Measurements from ENCODE around the gene PPP3R1. TPM values are rescaled to one million over a fixed set of nuclear protein-coding genes. Genes with fewer than 3 reads are reported as not detected.

PPP3R1 gene
- total and polyA plus RNA-seq, 9 of the 15 experiments (the other 6 are each of a cell fraction or from before 2014, with no cell fraction given): 3.7 to 70.0 (median 24.8) TPM

DNA sequence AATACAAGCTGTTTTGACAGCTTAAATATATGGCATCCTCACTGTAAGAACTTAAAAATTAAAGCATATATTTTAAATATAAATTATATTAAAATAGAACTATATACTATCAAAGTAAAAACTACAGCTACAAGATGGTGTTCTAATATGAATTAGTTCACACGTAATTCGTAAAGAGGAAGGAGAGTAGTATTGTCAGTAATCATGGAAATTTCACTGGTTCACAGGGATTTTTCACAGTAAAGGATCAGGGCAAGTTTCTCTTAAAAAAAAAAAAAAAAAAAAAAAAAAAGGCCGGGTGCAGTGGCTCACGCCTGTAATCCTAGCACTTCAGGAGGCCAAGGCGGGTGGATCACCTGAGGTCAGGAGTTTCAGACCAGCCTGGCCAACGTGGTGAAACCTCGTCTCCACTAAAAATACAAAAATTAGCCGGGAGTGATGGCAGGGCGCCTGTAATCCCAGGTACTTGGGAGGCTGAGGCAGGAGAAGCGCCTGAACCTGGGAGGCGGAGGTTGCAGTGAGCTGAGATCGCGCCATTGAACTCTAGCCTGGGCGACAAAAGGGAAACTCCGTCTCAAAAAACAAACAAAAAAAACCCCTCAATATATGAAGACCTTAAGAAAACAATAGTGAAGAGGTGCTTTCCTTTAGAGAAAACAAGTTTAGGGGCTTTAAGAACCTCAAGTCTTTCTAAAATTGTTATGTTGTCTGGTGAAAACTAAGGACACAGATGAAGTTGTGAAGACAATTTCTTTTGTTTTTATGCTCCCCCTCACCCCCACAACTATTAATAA is 62.1 kb downstream of the PPP3R1 start:
- POLR2A ChIA-PET: no interaction called here
- no peak for FAIRE-seq

More for the DNA sequence above, 62.1 kb downstream of the PPP3R1 start:
- Histone ChIP-seq H2AFZ (ENCODE audit: low read depth, low read length) (no peak overlapping the region), H3K79me2 (ENCODE audit: control insufficient read depth, insufficient read depth, low read length) (peaks cover 90% of the 10 kb centered on the region), H4K20me1 (replicated peaks; ENCODE audit: control insufficient read depth, insufficient read depth, low read length) (no peaks in the 10 kb centered on the region), H3K27me3 (ENCODE audit: control insufficient read depth in 2 of 2, insufficient read depth in 2 of 2, low read length in 2 of 2) (no peaks in the 10 kb centered on the region), H3K4me1 (replicated peaks in 1 of 2; ENCODE audit: control insufficient read depth in 2 of 2, insufficient read depth in 2 of 2, low read length in 2 of 2) (peaks cover 5 to 23% of the 10 kb centered on the region in 2 experiments; a peak in 4 of 5 replicates), H3K4me2 (ENCODE audit: insufficient read depth, low read length) (no peak overlapping the region), H3K27ac (ENCODE audit: extremely low read depth, low read depth, low read length) (0 out of 3 replicates have a peak overlapping the region, but pooled peaks have one; percentile 8), H3K36me3 (ENCODE audit: control insufficient read depth, insufficient read depth, low read length) (peaks cover 20% of the 10 kb centered on the region), H3K9me1 (ENCODE audit: control insufficient read depth, insufficient read depth, low read length) (no peaks in the 10 kb centered on the region), H3K9me3 (replicated peaks; ENCODE audit: control insufficient read depth, insufficient read depth, low read depth, low read length) (no peaks in the 10 kb centered on the region), H3K4me3 (no peak overlapping the region), H3K9ac (ENCODE audit: insufficient read depth in 1 of 2, low read depth in 2 of 2, low read length in 2 of 2) (no peak overlapping the region)
- no peak for ATAC-seq
- CTCF ChIA-PET (ENCODE audit: low intra/inter-chr PET ratio): no interaction called here
- in situ Hi-C loops (cut with MboI): no loop called here
- intact Hi-C loops (cut with micrococcal nuclease): loop anchor here (10.0 kb wide), 1 partner anchor 55 kb away; no protein-coding TSS in a partner anchor
- TF ChIP-seq, protein P1, sequence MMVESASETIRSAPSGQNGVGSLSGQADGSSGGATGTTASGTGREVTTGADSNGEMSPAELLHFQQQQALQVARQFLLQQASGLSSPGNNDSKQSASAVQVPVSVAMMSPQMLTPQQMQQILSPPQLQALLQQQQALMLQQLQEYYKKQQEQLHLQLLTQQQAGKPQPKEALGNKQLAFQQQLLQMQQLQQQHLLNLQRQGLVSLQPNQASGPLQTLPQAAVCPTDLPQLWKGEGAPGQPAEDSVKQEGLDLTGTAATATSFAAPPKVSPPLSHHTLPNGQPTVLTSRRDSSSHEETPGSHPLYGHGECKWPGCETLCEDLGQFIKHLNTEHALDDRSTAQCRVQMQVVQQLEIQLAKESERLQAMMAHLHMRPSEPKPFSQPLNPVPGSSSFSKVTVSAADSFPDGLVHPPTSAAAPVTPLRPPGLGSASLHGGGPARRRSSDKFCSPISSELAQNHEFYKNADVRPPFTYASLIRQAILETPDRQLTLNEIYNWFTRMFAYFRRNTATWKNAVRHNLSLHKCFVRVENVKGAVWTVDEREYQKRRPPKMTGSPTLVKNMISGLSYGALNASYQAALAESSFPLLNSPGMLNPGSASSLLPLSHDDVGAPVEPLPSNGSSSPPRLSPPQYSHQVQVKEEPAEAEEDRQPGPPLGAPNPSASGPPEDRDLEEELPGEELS (CRISPR knock-in tag; IDR thresholded peaks at IDR 0.05; ENCODE audit: borderline replicate concordance): no peak
- TF ChIP-seq ZNF175 (CRISPR knock-in tag; IDR thresholded peaks at IDR 0.05; ENCODE audit: low read depth): no peak
- TF ChIP-seq NFIC (IDR thresholded peaks at IDR 0.05): no peak
- TF ChIP-seq CBX5 (IDR thresholded peaks at IDR 0.05; ENCODE audit: borderline replicate concordance, low read depth): no peak
- no peak for TF ChIP-seq MCM5 (IDR thresholded peaks at IDR 0.05; ENCODE audit: low read depth)
- no peak for TF ChIP-seq DPF2 (IDR thresholded peaks at IDR 0.05)
- TF ChIP-seq EHMT2 (IDR thresholded peaks at IDR 0.05): no peak
- TF ChIP-seq ZNF263 (CRISPR knock-in tag; IDR thresholded peaks at IDR 0.05; ENCODE audit: borderline replicate concordance): no peak
- TF ChIP-seq, protein P2, sequence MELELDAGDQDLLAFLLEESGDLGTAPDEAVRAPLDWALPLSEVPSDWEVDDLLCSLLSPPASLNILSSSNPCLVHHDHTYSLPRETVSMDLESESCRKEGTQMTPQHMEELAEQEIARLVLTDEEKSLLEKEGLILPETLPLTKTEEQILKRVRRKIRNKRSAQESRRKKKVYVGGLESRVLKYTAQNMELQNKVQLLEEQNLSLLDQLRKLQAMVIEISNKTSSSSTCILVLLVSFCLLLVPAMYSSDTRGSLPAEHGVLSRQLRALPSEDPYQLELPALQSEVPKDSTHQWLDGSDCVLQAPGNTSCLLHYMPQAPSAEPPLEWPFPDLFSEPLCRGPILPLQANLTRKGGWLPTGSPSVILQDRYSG (tag; conservative IDR thresholded peaks at IDR 0.05; ENCODE audit: low read depth): no peak
- no peak for TF ChIP-seq SIRT6 (IDR thresholded peaks at IDR 0.05; ENCODE audit: low read depth, low read length)
- TF ChIP-seq SRSF3 (IDR thresholded peaks at IDR 0.05; ENCODE audit: insufficient read depth, low read length): no peak
- no peak for TF ChIP-seq NCOA4 (IDR thresholded peaks at IDR 0.05; ENCODE audit: partially characterized antibody)
- TF ChIP-seq POLR3G (IDR thresholded peaks at IDR 0.05; ENCODE audit: extremely low read depth, insufficient read length, insufficient replicate concordance): no peak
- TF ChIP-seq TCF3 (CRISPR knock-in tag; IDR thresholded peaks at IDR 0.05): no peak
- TF ChIP-seq, protein P3, sequence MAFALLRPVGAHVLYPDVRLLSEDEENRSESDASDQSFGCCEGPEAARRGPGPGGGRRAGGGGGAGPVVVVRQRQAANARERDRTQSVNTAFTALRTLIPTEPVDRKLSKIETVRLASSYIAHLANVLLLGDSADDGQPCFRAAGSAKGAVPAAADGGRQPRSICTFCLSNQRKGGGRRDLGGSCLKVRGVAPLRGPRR (CRISPR knock-in tag; IDR thresholded peaks at IDR 0.05): no peak
- TF ChIP-seq DDX20 (tag; IDR thresholded peaks at IDR 0.05; ENCODE audit: low read depth): no peak
- no peak for DNase-seq (ENCODE audit: extremely low read depth in 1 of 4, low spot score in 3 of 4)
- 82% methylated on average over 15 of the region's 15 CpGs for WGBS (ENCODE audit: insufficient coverage, low coverage, missing lambda C conversion rate)
- BruUV-seq (replicated peaks): no TSS peak

Measured in K562 (cell line).